HG02981 (cell line): Measurements from ENCODE around the gene MYO9B.

Experiments used
- ATAC-seq: cut with Tn5 transposase; IDR thresholded peaks from one replicate; pipeline ENCODE4 v1.9.1; 2021; ENCODE audit warnings: mild to moderate bottlenecking, moderate library complexity; ENCODE audit not compliant: unreplicated experiment

MYO9B gene, protein sequence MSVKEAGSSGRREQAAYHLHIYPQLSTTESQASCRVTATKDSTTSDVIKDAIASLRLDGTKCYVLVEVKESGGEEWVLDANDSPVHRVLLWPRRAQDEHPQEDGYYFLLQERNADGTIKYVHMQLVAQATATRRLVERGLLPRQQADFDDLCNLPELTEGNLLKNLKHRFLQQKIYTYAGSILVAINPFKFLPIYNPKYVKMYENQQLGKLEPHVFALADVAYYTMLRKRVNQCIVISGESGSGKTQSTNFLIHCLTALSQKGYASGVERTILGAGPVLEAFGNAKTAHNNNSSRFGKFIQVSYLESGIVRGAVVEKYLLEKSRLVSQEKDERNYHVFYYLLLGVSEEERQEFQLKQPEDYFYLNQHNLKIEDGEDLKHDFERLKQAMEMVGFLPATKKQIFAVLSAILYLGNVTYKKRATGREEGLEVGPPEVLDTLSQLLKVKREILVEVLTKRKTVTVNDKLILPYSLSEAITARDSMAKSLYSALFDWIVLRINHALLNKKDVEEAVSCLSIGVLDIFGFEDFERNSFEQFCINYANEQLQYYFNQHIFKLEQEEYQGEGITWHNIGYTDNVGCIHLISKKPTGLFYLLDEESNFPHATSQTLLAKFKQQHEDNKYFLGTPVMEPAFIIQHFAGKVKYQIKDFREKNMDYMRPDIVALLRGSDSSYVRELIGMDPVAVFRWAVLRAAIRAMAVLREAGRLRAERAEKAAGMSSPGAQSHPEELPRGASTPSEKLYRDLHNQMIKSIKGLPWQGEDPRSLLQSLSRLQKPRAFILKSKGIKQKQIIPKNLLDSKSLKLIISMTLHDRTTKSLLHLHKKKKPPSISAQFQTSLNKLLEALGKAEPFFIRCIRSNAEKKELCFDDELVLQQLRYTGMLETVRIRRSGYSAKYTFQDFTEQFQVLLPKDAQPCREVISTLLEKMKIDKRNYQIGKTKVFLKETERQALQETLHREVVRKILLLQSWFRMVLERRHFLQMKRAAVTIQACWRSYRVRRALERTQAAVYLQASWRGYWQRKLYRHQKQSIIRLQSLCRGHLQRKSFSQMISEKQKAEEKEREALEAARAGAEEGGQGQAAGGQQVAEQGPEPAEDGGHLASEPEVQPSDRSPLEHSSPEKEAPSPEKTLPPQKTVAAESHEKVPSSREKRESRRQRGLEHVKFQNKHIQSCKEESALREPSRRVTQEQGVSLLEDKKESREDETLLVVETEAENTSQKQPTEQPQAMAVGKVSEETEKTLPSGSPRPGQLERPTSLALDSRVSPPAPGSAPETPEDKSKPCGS (N-terminal part only)

DNA sequence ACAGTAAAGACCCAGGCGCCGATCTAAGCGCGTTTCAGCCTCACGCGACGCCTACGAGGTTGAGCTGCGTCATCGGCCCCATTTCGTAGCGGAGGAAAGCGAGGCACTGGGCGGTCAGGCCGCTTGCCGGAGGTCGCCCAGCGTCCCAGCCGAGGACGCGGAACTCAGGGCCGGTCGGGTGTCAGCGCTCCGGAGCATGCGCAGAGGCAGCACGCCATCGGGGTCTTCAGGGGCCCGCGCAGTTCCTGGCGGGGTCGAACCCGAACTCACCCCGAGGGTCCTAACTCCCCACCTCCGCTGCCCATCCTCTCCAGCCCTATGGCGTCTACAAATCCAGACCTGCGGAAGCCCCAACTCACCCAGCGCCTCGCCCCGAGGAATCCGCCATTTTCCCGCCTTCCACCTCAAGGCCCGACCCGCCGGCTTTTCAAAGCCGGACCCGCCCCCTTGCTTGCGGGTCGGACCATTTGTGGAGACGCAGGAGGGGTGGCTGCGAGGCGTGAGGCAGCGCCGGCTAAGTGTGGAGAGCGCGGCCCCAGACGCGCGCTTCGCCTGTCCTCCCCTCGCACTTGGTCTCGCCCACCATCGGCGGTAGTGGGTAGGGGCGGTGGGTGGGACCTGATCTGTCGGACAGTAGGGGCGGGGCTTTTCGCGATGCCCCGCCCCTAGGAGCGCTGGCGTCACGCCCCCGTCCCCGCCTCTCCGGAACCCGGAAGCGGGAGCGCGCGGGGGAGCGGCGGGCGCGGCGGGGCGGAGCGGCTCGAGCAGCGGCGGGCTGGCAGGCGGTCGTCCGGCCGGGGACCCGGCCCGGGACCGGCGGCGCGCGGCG lies at the start of gene MYO9B, which contains the start of gene HAUS8:
Gene MYO9B (plus strand): TSS at position 743 of the 829 bp plus-strand sequence. CDS start 25,941 bp downstream, outside the sequence.
Gene HAUS8 (minus strand): TSS at position 418 of the 829 bp plus-strand sequence. CDS start 30 bp downstream, at position 388.
- peak; percentile 74 for ATAC-seq

DNA sequence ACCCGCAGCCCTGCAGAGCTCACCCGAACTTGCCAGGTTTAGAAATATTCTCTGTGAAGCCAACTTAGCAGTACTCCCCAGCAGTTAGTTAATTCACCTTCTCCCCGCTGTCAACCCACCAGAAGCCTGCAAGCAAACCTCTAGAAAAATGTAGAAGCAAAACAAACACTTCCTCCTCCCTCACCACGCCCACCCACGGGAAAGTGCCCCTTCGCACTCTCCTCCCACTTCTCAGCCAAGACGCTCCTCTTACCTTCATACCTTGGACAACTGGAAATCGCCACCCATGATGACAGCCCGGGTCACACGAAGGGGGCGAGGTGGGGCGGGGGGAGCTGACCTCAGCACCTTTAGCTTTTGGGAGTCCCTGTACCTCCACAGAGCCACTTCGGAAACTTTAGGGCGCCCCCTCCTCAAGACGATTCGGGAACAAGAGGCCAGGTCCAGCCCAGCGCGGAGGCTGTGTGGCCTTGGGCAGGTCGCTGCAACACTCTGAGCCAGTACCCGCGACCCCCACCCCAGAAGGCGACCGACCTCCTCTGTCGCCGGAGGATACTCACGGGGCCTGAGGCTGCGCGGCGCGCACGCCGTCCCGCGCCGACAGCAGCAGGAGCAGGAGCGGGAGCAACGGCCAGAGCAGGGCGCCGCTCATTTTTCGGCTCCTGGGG lies 49.5 kb upstream of the MYO9B start:
- no peak for ATAC-seq

DNA sequence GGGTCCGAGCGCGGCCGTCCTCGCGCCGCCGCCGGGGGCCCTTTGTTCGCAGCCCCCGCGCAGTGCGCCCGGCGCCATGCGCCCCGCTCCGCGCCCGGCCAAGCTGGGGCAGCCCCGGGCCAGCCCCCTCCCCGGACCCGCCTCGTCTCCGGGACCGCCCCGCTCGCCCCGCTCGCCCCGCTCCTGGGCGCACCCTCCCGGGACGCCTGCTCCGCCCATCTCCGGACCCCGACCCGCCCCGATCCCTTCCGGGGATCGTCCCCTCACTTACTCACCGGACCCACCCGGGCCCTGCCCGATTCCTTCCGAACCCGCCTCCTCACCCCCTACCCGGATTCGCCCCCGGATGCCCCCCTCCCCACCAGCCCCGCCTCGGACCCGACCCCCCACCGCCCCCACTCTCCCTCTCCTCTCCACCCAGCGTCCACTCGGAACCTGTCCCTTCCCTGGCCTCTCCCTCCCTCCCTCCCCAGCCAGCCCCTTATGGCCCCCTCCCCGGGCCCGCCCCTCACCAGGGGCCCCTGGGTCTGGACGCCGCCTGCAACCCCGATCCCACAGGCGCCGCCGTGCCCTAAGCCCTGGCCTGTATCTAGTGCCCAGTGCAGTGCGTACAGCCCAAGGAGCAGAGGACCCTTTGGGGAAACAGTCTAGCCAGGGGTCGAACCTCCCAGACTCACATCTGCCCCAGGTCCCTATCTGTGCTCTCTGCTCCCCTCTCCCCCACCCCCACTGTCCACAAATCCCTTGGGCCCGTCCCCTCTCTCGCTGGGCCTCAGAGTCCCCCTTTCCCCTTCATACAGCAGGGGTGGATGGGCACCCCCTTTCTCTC lies 48.7 kb upstream of the MYO9B start, which contains the start of gene CPAMD8:
Gene CPAMD8 (minus strand): TSS at position 105 of the 829 bp plus-strand sequence. CDS start 168 bp downstream, outside the sequence.
- ATAC-seq: no peak

DNA sequence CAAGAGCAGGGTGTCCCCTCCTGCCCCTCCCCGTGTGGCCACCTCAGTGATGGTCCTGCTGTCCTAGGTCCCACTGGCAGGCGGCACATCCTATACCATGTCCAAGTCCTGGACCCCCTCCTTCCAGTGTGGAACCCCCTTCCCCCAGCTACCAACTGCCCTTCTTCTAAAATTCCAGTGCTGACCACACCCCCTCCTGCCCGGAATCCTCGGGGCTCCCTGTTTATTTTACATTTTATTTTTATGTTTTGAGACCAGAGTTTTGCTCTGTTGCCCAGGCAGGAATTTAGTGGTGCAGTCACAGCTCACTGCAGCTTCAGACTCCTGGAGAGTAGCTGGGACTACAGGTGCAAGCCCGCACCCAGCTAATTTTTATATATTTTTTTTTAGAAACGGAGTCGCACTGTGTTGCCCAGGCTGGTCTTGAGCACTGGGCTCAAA lies 48.0 kb upstream of the MYO9B start:
- ATAC-seq: no peak

DNA sequence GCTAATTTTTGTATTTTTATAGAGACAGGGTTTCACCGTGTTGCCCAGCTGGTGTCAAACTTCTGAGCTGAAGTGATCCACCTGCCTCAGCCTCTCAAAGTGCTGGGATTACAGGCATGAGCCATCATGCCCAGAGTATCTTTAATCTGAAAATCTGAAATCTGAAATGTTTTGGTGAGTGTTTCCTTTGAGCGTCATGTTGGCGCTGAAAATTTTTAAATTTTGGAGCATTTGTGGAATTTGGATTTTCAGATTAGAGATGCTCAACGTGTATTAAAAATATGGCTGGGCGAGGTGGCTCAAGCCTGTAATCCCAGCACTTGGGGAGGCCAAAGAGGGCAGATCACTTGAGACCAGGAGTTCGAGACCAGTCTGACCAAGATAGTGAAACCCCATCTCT lies 43.8 kb upstream of the MYO9B start:
- no peak for ATAC-seq

DNA sequence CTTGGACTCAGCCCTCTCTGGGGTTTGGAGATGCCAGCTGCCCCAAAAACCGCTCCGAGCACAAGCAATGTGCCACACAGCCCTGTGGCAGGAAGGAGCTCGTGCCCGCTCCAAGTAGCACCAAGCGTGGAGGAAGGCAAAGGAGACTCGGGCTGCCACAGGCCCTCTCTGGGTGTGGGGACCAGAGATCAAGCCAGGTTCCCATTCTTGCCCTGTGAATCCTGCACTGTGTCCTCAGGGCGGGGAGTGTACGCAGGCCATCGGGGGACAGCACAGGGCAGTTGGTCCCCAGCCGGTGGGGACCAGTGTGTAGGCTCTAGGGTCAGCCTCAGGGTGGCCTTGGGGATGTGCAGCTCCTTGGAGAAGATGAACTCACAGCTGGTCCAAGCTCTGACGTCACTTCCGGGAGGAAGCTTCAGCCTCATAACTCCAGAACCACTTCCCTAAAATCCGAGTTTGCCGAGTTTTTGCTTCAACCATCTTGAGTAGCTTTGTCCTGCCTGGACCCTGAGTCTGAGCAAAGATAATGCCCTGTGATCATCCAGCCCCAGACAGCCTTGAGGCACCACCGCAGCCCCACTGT lies 39.6 kb upstream of the MYO9B start:
- ATAC-seq: no peak

DNA sequence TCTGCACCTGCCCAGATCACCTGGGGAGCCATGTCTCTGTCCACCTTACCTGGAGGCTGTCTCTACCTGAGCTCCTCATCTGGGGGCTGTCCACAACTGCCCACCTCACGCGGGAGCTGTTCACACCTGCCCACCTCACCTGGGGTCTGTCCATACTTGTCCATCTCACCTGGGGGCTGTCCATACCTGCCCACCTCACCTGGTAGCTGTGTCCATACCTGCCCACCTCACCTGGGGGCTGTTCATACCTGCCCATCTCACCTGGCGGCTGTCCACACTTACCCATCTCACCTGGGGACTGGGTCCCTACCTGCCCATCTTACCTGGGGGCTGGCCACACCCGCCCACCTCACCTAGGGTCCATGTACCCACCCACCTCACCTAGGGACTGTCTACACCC lies 38.9 kb upstream of the MYO9B start:
- no peak for ATAC-seq

DNA sequence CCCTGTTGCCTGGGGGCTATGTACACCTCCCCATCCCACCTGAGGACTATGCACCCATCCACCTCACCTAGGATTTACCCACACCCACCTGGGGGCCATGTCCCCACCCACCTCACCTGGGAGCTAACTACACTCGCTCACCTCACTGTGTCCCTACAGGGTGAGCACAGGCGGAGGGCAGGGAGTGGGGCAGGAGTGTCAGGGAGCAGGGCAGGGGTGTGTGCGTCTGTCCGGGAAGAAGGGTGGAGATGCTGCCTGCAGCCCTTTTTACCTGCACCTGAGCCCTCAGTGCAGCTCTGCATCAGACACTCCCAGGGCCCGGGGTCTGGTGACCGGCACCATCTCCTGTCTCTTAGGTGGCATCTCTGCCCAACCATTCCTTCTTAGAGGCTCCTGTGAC lies 38.4 kb upstream of the MYO9B start:
- no peak for ATAC-seq

DNA sequence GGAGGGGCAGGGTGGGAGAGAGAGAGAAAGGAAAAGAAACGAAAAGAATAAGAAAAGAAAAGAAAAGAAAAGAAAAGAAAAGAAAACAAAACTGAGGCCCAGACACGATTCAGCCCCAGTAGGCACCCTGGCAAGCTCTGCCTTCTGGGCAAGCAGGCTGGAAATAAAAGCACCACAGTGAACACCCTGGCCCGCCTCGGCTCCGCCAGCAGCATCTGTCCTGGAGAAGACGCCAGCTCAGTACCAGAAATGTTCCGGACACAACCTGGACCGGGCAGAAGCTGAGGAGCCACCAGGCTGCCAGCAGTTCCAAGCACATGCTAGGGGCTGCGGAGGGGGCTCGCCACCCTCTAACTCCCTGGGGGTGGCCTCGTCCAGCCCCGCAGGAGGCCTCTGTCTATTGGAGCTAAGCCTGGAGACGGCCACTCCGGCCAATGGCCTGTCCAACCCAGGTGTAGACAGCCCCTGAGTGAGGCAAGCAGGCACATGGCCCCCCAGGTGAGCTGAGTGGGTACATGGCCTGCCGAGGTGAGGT lies 37.5 kb upstream of the MYO9B start:
- ATAC-seq: no peak

DNA sequence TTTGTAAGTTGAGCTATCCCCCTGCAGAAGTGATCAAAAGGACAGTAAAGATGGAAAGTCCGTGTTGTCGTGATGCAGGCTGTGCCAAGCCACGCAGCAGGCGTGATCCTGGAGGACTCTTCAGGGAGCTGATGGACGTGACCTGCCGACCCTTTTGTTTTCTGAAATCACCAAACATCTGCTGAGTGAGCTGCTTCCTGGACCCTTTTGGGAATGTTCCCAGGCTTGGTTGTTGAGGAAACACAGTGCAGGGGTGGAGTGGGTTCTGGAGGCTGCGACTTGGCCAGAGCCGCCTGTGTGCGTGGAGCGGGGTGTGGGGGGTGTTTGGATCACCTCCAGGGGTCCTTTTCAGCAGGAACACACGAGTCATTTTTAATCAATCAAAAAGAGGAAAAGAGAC lies 33.6 kb upstream of the MYO9B start:
- ATAC-seq: no peak

DNA sequence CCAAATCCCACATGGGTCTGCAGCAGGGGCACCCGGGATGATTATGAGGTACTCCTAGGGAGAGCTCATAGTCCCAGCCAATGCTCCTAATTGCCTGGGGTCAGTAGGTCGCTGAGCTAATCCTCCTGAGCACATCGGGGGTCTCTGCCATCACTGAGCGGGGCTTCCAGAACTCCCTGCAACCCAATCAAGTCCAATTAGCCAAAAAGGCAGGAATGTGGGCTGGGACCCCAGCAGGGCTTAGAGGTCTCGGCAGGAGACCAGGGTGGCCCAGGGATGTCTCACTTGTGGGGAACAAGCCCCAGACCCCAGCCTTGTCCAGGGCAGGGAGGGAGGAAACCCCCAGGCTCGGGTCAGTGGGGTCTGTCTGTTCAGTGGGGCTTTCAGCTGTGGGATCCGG lies 31.8 kb upstream of the MYO9B start:
- no peak for ATAC-seq

DNA sequence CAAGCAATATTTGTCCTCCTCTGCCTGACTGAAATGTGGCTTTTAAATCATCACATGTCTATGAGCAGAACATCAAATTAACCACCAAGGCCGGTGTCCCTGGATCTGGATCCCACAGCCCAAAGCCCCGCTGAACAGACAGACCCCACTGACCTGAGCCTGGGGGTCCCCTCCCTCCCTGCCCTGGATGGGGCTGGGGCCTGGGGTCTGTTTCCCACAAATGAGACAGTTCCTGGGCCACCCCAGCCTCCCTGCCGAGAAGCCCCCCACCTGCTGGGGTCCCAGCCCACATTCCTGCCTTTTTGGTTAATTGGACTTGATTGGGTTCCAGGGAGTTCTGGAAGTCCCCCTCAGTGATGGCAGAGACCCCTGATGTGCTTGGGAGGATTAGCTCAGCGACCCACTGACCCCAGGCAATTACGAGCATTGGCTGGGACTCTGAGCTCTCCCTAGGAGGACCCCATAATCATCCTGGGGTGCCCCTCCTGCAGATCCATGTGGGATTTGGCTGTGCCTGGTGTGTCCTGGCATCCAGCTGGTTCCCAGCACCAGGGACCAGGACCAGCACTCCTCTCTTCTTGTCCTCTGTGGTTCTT lies 29.6 kb upstream of the MYO9B start:
- ATAC-seq: no peak

DNA sequence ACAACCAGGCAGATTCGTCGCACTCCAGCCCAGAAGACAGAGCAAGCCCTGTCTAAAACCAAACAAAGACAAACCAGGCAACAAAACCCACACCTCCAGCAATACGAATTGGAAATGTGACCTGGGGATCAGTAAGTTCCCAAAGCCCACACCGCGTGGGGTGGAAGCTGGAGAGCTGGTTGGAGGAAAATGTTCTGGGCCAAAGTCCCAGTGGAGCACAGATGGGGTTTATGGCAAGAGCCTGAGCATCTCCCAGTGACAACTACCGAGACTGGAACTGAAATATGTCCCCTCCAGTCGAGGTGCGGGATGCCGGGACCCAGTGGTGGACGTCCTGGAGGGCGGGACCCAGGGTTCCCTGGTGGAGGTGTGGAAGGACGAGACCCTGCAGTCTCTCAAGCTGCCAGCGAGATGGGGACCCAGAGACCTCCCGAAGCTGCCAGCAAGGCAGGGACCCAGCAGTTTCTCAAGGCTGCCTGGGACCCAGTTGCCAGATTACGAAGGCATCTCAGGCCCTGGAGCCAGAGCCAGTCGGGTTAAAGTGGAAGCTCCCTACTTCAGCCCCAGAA lies 26.6 kb upstream of the MYO9B start:
- no peak for ATAC-seq

DNA sequence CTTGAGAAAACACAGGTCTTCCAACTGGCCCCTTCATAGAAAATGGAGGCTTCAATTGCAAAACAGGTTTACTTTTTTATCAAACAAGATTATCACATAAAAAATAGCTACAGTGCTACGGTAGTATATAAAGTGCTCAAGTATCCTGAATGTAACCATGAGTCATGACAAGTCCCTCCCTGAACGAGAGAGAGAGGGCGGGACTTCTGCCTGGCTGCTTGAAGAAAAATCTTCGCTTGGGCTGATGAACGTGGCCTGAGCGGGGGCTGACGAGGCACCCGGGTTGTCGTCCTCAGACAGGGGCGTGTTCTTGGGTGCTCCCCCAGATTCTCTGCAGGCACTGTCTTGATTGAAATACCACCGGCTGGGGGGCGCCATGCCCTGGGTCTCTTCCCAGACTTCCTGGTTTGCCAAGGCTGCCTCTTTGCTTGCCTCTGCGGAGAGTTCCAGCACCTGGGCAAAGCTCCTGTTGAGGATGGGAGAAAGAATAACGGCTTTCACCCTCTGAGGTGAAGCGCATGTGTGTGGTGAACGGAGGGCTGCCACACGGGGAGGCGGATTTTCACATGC lies 25.8 kb upstream of the MYO9B start:
- no peak for ATAC-seq

DNA sequence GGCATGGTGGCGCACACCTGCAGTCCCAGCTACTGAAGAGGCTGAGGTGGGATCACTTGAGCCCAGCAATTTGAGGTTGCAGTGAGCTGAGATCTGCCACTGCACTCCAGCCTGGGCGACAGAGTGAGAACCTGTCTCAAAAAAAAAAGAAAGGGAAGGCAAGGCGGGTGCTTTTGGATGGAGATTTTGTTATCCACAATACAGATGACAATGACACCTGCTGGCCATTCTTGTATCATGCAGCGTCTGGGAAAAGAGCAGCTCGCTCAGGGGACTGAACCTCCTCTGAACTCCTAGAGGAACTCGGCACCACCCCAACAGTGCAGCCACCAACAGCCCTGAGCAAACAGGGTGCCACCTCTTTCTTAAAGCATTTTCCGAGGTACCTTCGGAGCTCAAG lies 23.1 kb upstream of the MYO9B start:
- ATAC-seq: no peak

DNA sequence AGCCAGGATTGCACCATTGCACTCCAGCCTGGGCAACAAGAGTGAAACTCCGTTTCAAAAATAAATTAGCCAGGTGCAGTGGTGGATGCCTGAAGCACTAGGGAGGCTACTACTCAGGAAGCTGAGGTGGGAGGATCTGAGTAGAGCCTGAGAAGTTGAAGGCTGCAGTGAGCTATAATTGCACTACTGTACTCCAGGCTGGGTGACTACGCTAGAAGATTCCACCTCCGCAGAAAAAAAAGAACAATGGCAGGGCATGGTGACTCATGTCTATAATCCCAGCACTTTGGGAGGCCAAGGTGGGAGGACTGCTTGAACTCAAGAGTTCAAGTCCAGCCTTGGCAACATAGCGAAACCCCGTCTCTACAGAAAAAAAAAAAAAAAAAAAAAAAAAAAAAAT lies 20.8 kb upstream of the MYO9B start:
- no peak for ATAC-seq

DNA sequence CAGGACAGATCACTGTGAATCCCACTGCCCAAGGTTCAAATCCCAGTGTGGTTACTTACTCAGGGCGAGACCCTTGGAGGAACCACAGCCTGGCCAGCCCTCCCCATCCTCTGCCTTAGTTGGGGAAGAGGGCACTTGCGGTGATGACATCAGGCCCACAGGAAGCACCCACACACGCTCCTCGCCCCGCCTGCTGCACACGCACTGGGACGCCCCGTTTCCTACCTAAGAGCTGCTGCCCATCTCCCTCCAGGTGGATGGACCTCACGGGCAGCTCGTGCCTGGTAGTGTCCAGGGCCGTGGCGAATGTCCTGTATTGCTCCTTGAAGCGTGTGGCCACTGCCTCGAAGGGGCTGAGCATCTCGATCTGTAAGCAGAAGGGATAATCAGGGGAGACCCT lies 19.9 kb upstream of the MYO9B start:
- ATAC-seq: no peak
